ENCODE data around the gene POM121L2. TPM values are rescaled to one million over a fixed set of nuclear protein-coding genes. Genes with fewer than 3 reads are reported as not detected.

The POM121L2 gene
- total RNA-seq, 1 donor: not detected

DNA sequence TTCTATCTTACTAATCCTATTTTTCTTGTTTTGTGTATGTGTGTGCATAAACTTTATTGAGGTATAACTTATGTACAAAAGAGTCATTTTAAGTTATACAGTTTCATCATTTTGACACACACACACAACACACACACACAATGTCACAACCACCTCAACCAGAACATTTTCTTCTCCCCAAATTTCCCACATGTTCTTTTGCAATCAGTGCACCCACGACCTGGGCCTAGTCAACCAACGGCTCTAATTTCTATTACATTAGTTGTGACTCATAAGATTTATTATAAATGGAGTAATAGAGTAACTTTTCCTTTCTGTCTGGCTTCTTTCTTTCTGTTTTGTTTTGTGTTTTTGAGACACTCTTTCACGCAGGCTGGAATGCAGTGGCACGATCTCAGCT lies 9.8 kb upstream of the POM121L2 start:
- Histone ChIP-seq H3K27ac (ENCODE audit: low read depth, low read length) (no peak overlapping the region), H3K4me2 (ENCODE audit: insufficient read depth, low read length) (no peak overlapping the region), H3K4me1 (ENCODE audit: insufficient read depth, low read length) (no peaks in the 10 kb centered on the region), H3K79me2 (ENCODE audit: insufficient read depth, low read length) (no peaks in the 10 kb centered on the region), H3K27me3 (ENCODE audit: insufficient read depth, low read length) (no peaks in the 10 kb centered on the region), H3K9me3 (ENCODE audit: low read depth, low read length) (no peaks in the 10 kb centered on the region), H4K20me1 (ENCODE audit: insufficient read depth, low read length) (no peaks in the 10 kb centered on the region), H3K36me3 (ENCODE audit: insufficient read depth, low read length) (no peaks in the 10 kb centered on the region), H3K4me3 (ENCODE audit: insufficient read depth, low read length) (no peak overlapping the region), H2AFZ (ENCODE audit: low read length) (no peak overlapping the region)
- TF ChIP-seq, protein P1, sequence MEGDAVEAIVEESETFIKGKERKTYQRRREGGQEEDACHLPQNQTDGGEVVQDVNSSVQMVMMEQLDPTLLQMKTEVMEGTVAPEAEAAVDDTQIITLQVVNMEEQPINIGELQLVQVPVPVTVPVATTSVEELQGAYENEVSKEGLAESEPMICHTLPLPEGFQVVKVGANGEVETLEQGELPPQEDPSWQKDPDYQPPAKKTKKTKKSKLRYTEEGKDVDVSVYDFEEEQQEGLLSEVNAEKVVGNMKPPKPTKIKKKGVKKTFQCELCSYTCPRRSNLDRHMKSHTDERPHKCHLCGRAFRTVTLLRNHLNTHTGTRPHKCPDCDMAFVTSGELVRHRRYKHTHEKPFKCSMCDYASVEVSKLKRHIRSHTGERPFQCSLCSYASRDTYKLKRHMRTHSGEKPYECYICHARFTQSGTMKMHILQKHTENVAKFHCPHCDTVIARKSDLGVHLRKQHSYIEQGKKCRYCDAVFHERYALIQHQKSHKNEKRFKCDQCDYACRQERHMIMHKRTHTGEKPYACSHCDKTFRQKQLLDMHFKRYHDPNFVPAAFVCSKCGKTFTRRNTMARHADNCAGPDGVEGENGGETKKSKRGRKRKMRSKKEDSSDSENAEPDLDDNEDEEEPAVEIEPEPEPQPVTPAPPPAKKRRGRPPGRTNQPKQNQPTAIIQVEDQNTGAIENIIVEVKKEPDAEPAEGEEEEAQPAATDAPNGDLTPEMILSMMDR (IDR thresholded peaks at IDR 0.05; ENCODE audit: extremely low read depth, low read depth, low read length): no peak
- no peak for DNase-seq (ENCODE audit: insufficient read length, low spot score, missing footprints)

DNA sequence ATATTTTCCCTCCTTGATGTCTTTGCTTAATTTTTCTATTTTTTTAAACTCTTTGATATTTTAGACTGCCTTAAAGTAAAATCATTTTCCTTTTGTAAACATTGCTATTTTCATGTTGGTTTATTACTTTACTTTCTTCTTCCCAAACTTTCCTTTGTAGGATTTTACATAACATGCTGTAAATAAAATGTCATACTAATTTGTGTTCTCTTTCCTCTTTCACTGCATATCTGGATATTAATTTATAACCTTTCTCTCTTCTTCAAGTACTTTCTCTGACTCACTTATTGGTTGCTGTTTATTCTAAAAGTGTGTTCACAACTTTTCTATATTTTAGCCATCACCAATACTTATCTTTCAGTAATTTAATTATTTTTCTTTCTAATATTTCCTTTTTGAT lies 9.3 kb upstream of the POM121L2 start:
- Histone ChIP-seq H3K36me3 (ENCODE audit: insufficient read depth, low read length) (no peaks in the 10 kb centered on the region), H3K27ac (ENCODE audit: low read depth, low read length) (no peak overlapping the region), H3K4me3 (ENCODE audit: insufficient read depth, low read length) (no peak overlapping the region), H3K9me3 (ENCODE audit: low read depth, low read length) (no peaks in the 10 kb centered on the region), H2AFZ (ENCODE audit: low read length) (no peak overlapping the region), H3K4me1 (ENCODE audit: insufficient read depth, low read length) (no peaks in the 10 kb centered on the region), H4K20me1 (ENCODE audit: insufficient read depth, low read length) (no peaks in the 10 kb centered on the region), H3K79me2 (ENCODE audit: insufficient read depth, low read length) (no peaks in the 10 kb centered on the region), H3K27me3 (ENCODE audit: insufficient read depth, low read length) (no peaks in the 10 kb centered on the region), H3K4me2 (ENCODE audit: insufficient read depth, low read length) (no peak overlapping the region)
- DNase-seq (ENCODE audit: insufficient read length, low spot score, missing footprints): no peak
- TF ChIP-seq, protein P1 (IDR thresholded peaks at IDR 0.05; ENCODE audit: extremely low read depth, low read depth, low read length): no peak

DNA sequence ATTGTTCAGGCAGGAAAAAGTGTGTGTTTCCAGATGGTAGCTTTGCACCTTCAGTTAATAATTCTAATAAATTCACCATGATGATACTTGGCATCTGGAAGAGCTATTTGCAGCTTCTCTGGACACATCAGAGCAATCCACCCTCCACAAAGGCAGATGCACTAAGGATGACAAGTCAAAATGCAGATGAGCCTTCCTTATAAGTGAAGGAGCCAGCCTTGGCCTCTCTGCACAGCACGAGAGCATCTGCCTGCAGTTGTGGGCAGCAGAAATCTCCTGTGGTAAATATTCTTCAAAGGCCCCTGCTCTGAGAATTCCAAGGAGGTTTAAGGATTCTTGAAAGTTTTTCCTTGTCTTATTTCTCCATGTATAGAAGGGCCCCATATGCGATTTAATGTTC lies 6.9 kb upstream of the POM121L2 start:
- no peaks in the 10 kb centered on the region for H3K36me3 ChIP-seq (ENCODE audit: insufficient read depth, low read length)
- H3K9me3 ChIP-seq (ENCODE audit: low read depth, low read length): no peaks in the 10 kb centered on the region
- H3K27ac ChIP-seq (ENCODE audit: low read depth, low read length): no peak overlapping the region
- no peak for DNase-seq (ENCODE audit: insufficient read length, low spot score, missing footprints)
- TF ChIP-seq, protein P1 (IDR thresholded peaks at IDR 0.05; ENCODE audit: extremely low read depth, low read depth, low read length): no peak
- no peak overlapping the region for H3K4me2 ChIP-seq (ENCODE audit: insufficient read depth, low read length)
- no peak overlapping the region for H3K4me3 ChIP-seq (ENCODE audit: insufficient read depth, low read length)
- no peaks in the 10 kb centered on the region for H4K20me1 ChIP-seq (ENCODE audit: insufficient read depth, low read length)
- H3K27me3 ChIP-seq (ENCODE audit: insufficient read depth, low read length): no peaks in the 10 kb centered on the region
- H2AFZ ChIP-seq (ENCODE audit: low read length): no peak overlapping the region
- H3K4me1 ChIP-seq (ENCODE audit: insufficient read depth, low read length): no peaks in the 10 kb centered on the region
- H3K79me2 ChIP-seq (ENCODE audit: insufficient read depth, low read length): no peaks in the 10 kb centered on the region

DNA sequence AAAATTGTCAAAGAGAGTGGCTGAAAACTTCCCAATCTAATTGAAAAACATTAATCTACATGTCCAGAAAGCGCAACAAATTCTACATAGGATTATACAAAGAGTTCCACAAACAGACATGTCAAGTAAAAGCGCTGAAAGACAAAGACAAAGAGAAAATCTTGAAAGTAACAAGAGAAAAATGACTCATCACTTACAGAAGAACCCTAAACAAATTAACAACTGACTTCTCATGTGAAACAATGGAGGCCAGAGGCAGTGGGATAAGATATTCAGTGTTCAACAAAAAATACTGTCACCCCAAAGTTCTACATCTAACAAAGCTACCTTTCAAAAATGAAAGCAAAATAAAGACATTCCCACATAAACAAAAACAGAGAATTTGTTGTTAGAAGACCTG lies 2.0 kb upstream of the POM121L2 start:
- TF ChIP-seq, protein P1 (IDR thresholded peaks at IDR 0.05; ENCODE audit: extremely low read depth, low read depth, low read length): no peak
- H3K4me3 ChIP-seq (ENCODE audit: insufficient read depth, low read length): no peak overlapping the region

More for the DNA sequence above, 2.0 kb upstream of the POM121L2 start:
- H3K4me1 ChIP-seq (ENCODE audit: insufficient read depth, low read length): peaks cover 4% of the 10 kb centered on the region
- H3K9me3 ChIP-seq (ENCODE audit: low read depth, low read length): no peaks in the 10 kb centered on the region
- peaks cover 26% of the 10 kb centered on the region for H3K27me3 ChIP-seq (ENCODE audit: insufficient read depth, low read length)
- H3K27ac ChIP-seq (ENCODE audit: low read depth, low read length): no peak overlapping the region
- H2AFZ ChIP-seq (ENCODE audit: low read length): no peak overlapping the region
- DNase-seq (ENCODE audit: insufficient read length, low spot score, missing footprints): no peak
- H3K36me3 ChIP-seq (ENCODE audit: insufficient read depth, low read length): no peaks in the 10 kb centered on the region
- no peak overlapping the region for H3K4me2 ChIP-seq (ENCODE audit: insufficient read depth, low read length)
- no peaks in the 10 kb centered on the region for H4K20me1 ChIP-seq (ENCODE audit: insufficient read depth, low read length)
- no peaks in the 10 kb centered on the region for H3K79me2 ChIP-seq (ENCODE audit: insufficient read depth, low read length)
